Fibroblast of gingiva (primary cell): ENCODE results near the gene MINDY3.
"Not testable (repeated sequence)": the region's sequence is repeated elsewhere in the genome, so short reads cannot be mapped to it uniquely, and the experiment has no call there.

Experiments
- DNase-seq: peaks from one replicate; pipeline ENCODE4 v3.0.0-alpha.2; 2011; ENCODE audit warnings: low read depth

The MINDY3 gene

GRCh38 chr10:15856328-15857015 is 3.8 kb downstream of the MINDY3 start:
- no peak for DNase-seq

- DNase-seq, result no peak
Measured at GRCh38 chr10:15853800-15854199, 6.5 kb downstream of the MINDY3 start.

DNA sequence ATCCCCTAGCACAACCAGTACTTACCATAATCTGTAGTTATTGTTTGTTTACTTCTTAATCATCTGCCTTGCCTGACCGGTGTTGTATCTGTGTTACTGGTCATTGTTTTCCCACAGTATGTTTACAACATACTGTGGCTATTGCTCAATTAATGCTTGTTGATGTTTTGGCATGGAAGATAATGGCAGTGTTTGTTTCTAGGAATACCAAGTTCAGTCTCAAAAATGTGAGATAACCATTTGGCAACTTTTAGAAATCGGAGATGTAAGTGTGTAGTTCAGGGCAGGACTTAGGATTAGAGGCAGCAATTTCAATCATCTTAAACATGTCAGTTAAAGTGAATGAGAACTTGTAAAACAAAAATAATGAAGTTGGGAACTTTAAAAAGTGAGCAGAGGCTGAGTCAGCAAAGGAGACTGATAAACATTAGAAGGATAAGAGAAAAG is 8.2 kb downstream of the MINDY3 start:
- peak; percentile 26 for DNase-seq

- not testable (repeated sequence) for DNase-seq
Measured at GRCh38 chr10:15850337-15850978, 9.8 kb downstream of the MINDY3 start.

DNA sequence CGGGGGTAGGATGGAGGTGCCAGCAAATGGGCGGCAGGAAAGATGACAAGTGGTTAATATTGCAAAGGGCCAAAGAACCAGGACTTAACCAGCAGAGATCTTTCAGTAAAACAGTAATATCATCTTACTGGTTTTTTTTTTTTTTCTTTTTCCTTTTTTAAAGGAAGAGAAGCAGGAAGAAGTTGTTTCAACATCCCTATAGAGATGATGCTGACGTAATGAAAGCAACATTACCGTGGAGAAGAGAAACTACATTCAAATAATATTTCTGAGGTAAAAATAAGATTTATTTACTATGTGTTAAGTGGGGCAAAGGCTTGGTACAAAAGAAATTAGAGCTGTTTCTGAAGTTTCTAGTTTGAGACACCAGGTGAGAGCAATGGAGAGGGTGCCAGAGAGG is 11.0 kb downstream of the MINDY3 start:
- no peak for DNase-seq

GRCh38 chr10:15847481-15847880 is 12.8 kb downstream of the MINDY3 start:
- DNase-seq, result no peak

DNA sequence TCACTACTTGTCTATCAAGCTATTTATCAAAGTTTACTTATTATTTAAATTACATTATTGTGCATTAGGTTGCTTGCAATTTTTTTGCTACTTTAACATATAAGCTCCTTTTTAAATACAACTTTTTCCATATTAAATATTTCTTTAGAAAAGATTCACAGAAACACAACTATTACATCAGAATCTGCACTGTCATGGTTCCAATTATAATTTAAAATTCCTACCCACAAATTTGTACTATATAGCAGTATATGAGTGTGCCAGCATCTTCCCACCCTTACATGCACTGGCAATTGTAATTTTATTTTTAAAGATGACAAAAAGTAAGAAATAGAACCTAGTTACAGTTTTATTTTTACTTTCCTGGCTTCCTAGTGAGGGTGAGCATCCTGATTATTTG is 15.8 kb downstream of the MINDY3 start:
- DNase-seq, result no peak

DNA sequence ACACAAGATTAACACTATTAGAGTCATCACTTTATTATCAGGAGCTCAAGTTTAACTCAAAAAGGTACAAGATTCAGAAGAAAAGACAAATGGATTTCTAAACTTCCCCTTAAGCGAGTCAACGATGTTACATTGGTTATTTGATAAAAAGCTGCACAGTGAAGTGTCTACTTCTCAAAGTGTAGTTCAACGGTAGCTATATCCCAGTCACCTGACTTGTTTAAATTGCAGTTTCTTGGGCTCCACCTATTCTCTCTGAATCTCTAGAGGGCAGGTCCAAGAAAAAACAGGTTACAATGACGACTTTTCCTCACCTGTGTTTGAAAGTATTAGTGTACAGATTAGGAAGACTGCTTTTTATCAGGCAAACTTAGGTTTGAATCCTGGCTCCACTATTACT is 16.6 kb downstream of the MINDY3 start:
- DNase-seq, result no peak

DNA sequence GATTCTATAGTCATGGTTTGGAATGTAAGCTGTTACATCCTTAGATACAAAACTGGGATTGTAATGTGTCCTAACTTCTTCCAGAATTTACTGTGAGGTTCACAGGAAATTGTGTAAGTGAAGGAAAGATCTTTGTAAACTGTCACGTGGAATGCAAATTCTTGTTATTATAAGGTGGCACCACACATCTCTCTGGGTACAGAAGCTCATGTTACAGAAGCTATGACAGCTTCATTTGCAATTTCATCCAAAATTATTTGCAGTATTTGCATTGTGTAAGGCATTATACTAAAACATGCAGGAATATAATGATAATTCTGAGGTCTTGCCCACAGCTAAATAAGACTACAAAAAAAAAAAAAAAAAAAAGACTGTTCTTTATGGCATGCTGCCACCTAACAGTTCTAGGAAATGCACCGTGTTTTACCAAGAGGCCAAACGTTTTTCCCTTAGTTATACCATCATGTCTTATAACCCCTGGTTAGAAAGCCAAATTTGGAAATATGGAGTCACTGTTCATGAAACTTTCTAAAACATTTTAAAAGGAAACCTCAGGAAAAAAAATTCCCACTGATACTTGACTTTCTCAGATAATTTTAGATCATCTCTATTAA is 17.6 kb downstream of the MINDY3 start:
- peak; percentile 64 for DNase-seq

GRCh38 chr10:15841696-15842095 is 18.6 kb downstream of the MINDY3 start:
- DNase-seq, result no peak

GRCh38 chr10:15836807-15837206 is 23.5 kb downstream of the MINDY3 start:
- no peak for DNase-seq

DNA sequence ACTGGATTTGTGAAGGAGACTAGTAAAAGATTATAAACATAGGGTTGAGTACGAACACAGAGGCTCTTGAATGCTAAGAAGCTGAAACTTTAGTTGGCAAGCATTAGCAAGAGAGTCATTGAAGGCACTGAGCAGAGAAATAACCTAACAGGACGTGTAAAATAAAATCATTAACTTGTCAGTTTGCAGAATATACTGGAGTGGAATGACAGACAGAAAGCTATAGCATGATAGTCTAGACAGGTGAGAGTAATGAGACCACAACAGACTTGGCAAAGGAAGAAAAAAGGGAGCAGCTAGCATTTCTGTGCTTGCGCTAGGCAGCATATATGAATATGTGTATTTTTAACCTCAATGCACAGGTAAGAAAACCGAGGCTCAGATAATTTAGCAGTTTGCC is 30.8 kb downstream of the MINDY3 start:
- DNase-seq, result no peak

DNA sequence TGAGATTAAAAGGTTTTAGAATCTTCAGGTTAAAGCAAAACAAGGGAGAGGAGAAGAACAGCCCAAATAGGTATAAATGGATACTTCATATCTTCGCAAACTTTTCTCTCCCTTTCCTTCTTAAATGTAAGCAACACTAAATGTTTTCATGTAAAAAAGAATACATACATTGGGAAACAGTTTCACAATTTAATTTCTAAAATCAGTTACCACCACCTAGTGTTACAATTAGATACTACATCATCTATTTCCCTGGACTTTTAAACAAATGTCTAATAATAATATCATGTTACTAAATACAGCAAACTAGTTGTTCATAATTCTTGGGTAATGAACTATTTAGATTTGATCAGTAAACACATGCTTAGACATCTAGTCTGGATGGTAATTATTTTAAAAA is 35.8 kb downstream of the MINDY3 start:
- peak; percentile 17 for DNase-seq

DNA sequence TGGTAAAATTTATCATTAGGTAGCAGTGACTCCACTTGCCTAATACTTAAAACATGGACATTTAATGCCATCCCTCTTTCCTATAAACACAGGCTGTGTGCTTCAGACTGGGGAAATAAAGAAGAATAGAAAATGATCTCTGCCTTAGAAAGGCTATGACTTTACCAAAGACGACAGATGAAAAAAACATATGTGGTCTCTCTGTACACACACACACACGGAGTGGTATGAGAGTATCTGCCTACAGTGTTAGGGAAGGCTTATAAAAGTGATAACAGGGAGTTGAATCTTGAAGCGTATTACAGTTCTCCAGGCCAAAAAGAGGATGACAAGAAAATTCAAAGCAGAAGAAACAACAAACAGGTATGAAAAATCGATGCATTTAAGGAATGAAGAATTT is 38.2 kb downstream of the MINDY3 start:
- no peak for DNase-seq

DNA sequence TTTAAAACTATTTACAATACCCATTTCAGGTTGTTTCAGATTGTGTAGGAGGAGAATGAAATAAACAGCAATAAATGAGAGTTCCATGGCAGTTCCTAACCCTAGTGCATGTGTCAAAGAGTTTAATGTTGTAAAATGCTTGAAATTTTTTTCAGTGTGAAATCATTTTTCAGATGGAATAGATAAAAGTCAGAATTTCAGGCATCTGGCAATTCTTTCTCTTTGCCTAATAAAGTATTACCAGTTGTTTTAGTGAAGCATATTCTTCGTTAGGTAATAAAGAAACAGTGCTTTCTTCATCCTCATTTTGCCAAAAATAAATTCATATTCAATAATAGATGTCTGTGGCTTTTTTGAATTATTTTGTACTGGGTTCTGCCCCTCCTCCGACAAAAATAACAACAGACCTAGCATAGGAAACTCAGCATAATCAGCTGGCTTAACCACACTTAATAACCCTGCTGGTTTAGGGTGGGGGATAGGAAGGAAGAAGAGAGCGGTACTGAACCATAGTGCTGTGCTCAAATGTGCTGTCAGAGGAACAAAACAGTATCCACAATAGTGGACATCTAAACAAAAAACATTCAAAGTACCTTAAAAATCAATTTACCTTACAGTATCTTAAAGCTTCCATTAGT is 39.1 kb downstream of the MINDY3 start:
- DNase-seq, result no peak

DNA sequence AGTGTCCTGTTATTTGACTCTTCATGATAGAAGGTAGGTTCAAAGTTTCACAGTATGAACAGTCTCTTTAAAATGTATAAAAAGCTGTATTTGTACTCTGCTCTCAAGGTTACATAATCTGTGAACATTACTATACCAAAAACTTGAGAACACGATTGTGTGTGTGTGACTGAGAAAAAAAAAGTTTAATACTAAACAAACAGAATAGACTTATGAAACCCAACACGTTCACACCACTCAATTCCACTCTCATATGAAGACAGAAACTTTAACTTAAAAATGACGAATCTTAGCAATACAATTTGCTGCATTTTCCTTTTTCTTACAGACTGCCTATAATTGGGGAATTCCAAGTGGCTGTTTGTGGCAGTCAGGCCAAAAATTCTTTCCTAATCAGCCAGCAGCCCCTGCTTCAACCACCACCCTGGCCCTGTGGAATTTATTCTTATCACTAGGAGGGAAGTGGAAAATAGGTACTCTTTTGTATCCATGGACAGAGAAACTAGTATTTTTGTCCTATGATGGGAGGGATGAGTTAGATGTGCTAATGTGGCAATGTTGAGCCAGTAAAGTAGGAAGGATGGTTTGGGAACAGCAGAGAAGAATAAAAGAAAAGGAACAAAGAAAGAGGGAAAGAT is 42.8 kb downstream of the MINDY3 start:
- DNase-seq, result no peak

GRCh38 chr10:15815242-15815885 is 44.9 kb downstream of the MINDY3 start:
- no peak for DNase-seq

- DNase-seq, result no peak
Measured at GRCh38 chr10:15814565-15814964, 45.7 kb downstream of the MINDY3 start.

DNA sequence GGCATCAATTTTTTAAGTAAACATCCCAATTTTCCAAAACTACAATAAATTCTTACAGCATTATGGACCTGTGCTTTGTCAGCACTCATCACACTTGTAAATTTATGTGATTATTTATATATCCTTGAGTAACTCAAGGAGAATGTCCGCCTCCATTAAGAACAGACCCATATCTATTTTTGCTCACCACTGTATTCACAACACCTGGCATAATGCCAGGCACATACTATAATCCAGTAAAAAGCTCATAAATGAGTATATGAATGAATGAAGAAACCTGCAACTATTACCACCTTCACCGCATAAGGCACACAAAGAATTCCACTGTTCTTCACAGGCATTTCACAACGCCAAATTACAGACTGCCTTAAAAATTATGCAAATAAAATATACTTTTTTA is 46.9 kb downstream of the MINDY3 start:
- DNase-seq, result peak; percentile 24

DNA sequence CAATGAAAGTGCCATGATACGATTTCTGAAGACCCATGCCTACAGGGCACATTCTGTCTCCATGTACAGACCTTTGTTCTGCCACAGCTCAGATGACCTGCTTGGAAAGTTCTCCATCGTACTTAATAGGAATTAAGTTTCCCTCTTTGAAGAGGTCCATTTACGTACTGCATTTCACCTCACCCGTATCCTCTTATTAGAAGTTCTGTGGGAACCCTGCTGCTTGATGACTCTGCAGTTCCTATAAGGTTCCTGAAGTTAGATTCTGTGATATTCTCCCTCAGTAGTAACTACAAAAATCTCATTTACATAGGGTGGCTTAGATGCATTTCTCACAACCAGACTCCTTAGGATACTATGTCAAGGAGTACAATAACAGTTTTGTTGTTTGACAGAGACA is 50.9 kb downstream of the MINDY3 start:
- no peak for DNase-seq

DNA sequence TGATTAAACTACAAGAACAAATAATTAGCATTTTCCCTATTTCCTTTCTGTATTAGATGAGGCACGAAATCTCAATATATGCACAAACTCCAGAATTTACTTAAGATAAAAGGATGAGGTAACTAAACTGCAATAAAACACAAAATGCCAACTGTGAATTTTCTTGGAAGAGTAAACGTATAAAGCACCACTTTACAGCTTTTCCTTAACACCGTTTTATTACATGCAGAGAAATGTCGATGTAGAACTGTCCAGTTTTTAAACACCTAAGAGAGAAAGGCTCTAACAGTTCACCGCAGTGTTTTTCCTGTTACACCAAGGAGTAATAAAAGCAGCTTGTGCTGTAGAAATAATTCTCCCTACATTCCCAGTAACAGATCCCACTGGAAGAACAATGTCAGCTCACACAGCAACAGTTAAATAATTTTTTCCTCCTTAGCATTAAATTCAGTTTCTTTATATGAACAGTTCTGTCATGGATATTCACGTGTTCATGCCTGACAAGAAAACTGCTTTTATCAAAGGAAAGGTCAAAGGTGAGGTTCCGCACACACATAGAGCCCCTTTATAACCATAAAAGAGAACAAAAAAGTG is 52.0 kb downstream of the MINDY3 start:
- no peak for DNase-seq
